K562 (cell line): ENCODE results near the gene SELENOI.

Experiments used
- ATF7 ChIP-seq: fragments of 450-650 bp; IDR thresholded peaks from 2 replicates; pipeline ENCODE4 v1.7.1; 2014; ENCODE audit warnings: mild to moderate bottlenecking, moderate library complexity
- DPF2 ChIP-seq: fragments of 450-650 bp; IDR thresholded peaks from 2 replicates; pipeline ENCODE4 v1.6.1; 2016
- HDAC3 ChIP-seq: fragments of 450-650 bp; IDR thresholded peaks from 2 replicates; pipeline ENCODE4 v1.6.1; 2018; ENCODE audit warnings: borderline replicate concordance, mild to moderate bottlenecking, moderate library complexity; ENCODE audit not compliant: partially characterized antibody
- IFI16 ChIP-seq: fragments of 250-450 bp; sonication (Bioruptor Pico); IDR thresholded peaks from 2 replicates; pipeline ENCODE4 v2.1.2; 2022; ENCODE audit warnings: mild to moderate bottlenecking, inconsistent platforms
- IRF2 ChIP-seq: sonication (generic); formaldehyde crosslinking; IDR thresholded peaks from 2 replicates; pipeline ENCODE4 v1.8.1; 2022; ENCODE audit warnings: mild to moderate bottlenecking, missing genetic modification reagents
- JUND ChIP-seq, 2 experiments: IDR thresholded peaks; 2 replicates in 1 of 2; 3 replicates in 1 of 2; pipeline ENCODE4 v1.6.1; 2011; ENCODE audit warnings: borderline replicate concordance in 2 of 2, low read depth in 2 of 2, low read length in 2 of 2, improper control_type of control experiment in 1 of 2, missing biosample characterization in 1 of 2, missing genetic modification characterization in 1 of 2, missing genetic modification reagents in 1 of 2
- NR2C2 ChIP-seq, 2 experiments: fragments of 200-800 bp in 1 of 2; sonication (Bioruptor generic) in 1 of 2; sonication (generic) in 1 of 2; formaldehyde crosslinking in 1 of 2; IDR thresholded peaks; 2 replicates each; pipeline versions ENCODE4 v1.6.1 to v1.8.0; 2016 to 2022; ENCODE audit warnings: mild to moderate bottlenecking in 1 of 2, missing compliant biosample characterization in 1 of 2, missing genetic modification characterization in 1 of 2, missing genetic modification reagents in 1 of 2
- PCBP2 ChIP-seq: fragments of 200-400 bp; formaldehyde crosslinking; IDR thresholded peaks from 2 replicates; pipeline ENCODE4 v1.6.1; 2018; ENCODE audit warnings: low read length, low read depth, mild to moderate bottlenecking, moderate library complexity; ENCODE audit not compliant: poor library complexity, severe bottlenecking
- POLR2A ChIP-seq: fragments of 450-650 bp; conservative IDR thresholded peaks from 2 replicates; pipeline ENCODE4 v1.6.1; 2016
- RB1 ChIP-seq: fragments of 450-650 bp; IDR thresholded peaks from 2 replicates; pipeline ENCODE4 v1.6.1; 2017; ENCODE audit warnings: low read depth, mild to moderate bottlenecking
- SMARCB1 ChIP-seq: IDR thresholded peaks from 2 replicates; pipeline ENCODE4 v1.6.1; 2011; ENCODE audit warnings: improper control_type of control experiment, low read depth; ENCODE audit not compliant: insufficient read length
- STAT5B ChIP-seq: fragments of 250-450 bp; sonication (Bioruptor Pico); IDR thresholded peaks from 2 replicates; pipeline ENCODE4 v1.8.0; 2021; ENCODE audit warnings: mild to moderate bottlenecking, inconsistent platforms
- TF ChIP-seq, protein P1 (sequence below), 3 experiments: IDR thresholded peaks in 2 of 3; conservative IDR thresholded peaks in 1 of 3; 2 replicates each; pipeline ENCODE4 v1.5.1; 2011 to 2012; ENCODE audit warnings: low read length in 3 of 3, mild to moderate bottlenecking in 3 of 3, control low read depth in 2 of 3, improper control_type of control experiment in 1 of 3, inconsistent platforms in 1 of 3, low read depth in 1 of 3, mixed read lengths in 1 of 3, moderate library complexity in 1 of 3; ENCODE audit not compliant: insufficient read depth in 2 of 3
- TF ChIP-seq, protein P2 (sequence below): sonication (generic); formaldehyde crosslinking; IDR thresholded peaks from 2 replicates; pipeline ENCODE4 v1.8.0; 2023; ENCODE audit warnings: mild to moderate bottlenecking, missing genetic modification reagents

DNA sequence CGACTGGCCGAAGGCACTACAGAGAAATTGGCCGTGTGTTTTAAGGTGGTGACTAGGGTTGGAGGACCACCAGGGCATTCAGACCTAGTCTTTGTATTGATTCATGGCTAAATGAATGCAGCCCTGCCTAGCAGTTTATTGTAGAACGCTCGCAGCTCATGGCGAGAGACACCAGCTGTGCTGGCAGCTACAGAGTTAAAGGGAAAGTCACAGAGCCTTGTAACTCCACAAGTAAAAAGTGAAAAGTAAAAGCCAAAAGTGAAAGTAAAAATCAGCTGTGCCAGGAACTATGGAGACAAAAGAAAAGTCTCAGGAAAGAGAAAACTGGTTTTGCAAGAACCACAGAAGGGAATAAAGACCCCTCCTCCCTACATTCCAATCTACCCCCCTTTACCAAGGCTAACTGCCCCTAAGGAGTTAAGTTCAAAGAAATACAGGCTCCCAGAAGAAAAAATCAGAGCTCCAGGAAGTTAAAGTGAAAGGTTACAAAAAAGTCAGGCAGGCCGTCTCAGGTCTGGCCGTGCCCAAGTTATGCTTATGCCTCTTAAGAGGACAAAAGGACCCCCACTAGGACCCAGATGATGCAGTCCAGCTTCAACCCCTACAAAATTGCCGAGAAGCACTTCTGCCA, 46.4 kb upstream of the SELENOI start:
- TF ChIP-seq ATF7 (no peak), NR2C2 (CRISPR knock-in tag; IDR thresholded peaks at IDR 0.05) (no peak), NR2C2 (tag; IDR thresholded peaks at IDR 0.05) (no peak), PCBP2 (no peak), IFI16 (no peak), JUND (IDR thresholded peaks at IDR 0.05; ENCODE audit: borderline replicate concordance, low read depth, low read length) (no peak), JUND (tag; IDR thresholded peaks at IDR 0.05; ENCODE audit: borderline replicate concordance, low read depth, low read length) (no peak), DPF2 (no peak), POLR2A (no peak), HDAC3 (no peak), SMARCB1 (no peak), STAT5B (CRISPR knock-in tag) (no peak), IRF2 (CRISPR knock-in tag) (no peak), RB1 (no peak)
- TF ChIP-seq, protein P1, sequence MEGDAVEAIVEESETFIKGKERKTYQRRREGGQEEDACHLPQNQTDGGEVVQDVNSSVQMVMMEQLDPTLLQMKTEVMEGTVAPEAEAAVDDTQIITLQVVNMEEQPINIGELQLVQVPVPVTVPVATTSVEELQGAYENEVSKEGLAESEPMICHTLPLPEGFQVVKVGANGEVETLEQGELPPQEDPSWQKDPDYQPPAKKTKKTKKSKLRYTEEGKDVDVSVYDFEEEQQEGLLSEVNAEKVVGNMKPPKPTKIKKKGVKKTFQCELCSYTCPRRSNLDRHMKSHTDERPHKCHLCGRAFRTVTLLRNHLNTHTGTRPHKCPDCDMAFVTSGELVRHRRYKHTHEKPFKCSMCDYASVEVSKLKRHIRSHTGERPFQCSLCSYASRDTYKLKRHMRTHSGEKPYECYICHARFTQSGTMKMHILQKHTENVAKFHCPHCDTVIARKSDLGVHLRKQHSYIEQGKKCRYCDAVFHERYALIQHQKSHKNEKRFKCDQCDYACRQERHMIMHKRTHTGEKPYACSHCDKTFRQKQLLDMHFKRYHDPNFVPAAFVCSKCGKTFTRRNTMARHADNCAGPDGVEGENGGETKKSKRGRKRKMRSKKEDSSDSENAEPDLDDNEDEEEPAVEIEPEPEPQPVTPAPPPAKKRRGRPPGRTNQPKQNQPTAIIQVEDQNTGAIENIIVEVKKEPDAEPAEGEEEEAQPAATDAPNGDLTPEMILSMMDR (IDR thresholded peaks at IDR 0.05 in 2 of 3, conservative IDR thresholded peaks at IDR 0.05 in 1 of 3; ENCODE audit: insufficient read depth in 2 of 3, low read depth in 1 of 3, low read length in 3 of 3): no peak
- TF ChIP-seq, protein P2, sequence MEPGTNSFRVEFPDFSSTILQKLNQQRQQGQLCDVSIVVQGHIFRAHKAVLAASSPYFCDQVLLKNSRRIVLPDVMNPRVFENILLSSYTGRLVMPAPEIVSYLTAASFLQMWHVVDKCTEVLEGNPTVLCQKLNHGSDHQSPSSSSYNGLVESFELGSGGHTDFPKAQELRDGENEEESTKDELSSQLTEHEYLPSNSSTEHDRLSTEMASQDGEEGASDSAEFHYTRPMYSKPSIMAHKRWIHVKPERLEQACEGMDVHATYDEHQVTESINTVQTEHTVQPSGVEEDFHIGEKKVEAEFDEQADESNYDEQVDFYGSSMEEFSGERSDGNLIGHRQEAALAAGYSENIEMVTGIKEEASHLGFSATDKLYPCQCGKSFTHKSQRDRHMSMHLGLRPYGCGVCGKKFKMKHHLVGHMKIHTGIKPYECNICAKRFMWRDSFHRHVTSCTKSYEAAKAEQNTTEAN (CRISPR knock-in tag): no peak
